Peyer's patch (tissue), 4 donors: ENCODE measurements around the gene COPA. TPM values are rescaled to one million over a fixed set of nuclear protein-coding genes. Genes with fewer than 3 reads are reported as not detected.

Experiments
- DNase-seq, 3 donors: peaks; one replicate each; pipeline ENCODE4 v3.0.0-alpha.2; 2017 to 2019
- H3K27ac ChIP-seq, 4 donors: fragments of 200-600 bp; sonication (generic); one replicate each; pipeline ENCODE4 v1.5.1; 2016 to 2019
- H3K27me3 ChIP-seq, 2 donors: fragments of 200-600 bp; sonication (generic); one replicate each; pipeline ENCODE4 v1.5.1; 2019
- H3K36me3 ChIP-seq, 3 donors: fragments of 200-600 bp; sonication (generic); one replicate each; pipeline ENCODE4 v1.5.1; 2016 to 2019
- H3K4me1 ChIP-seq, 4 donors: fragments of 200-600 bp; sonication (generic); one replicate each; pipeline ENCODE4 v1.5.1; 2016 to 2019
- H3K4me3 ChIP-seq, 4 donors: fragments of 200-600 bp; sonication (generic); 1 replicate in 3 of 4; 2 replicates in 1 of 4; pipeline ENCODE4 v1.5.1; 2016 to 2019; ENCODE audit warnings: mild to moderate bottlenecking in 1 of 4
- H3K9me3 ChIP-seq, 4 donors: fragments of 200-600 bp; sonication (generic); one replicate each; pipeline ENCODE4 v1.5.1; 2016 to 2019; ENCODE audit warnings: mild to moderate bottlenecking in 1 of 4
- CTCF ChIP-seq, 6 experiments: fragments of 450-650 bp in 4 of 6; fragments of 200-600 bp in 2 of 6; sonication (generic) in 1 of 6; IDR thresholded peaks; one replicate each; pipeline ENCODE4 v1.5.1; 2017 to 2019; ENCODE audit warnings: antibody characterized with exemption in 6 of 6, mild to moderate bottlenecking in 3 of 6, moderate library complexity in 1 of 6
- POLR2A ChIP-seq, 2 donors: fragments of 450-650 bp; IDR thresholded peaks; one replicate each; pipeline ENCODE4 v1.5.1; 2017; ENCODE audit warnings: antibody characterized with exemption in 2 of 2, mild to moderate bottlenecking in 2 of 2, moderate library complexity in 2 of 2
- total RNA-seq, 4 donors: library from RNA; depleted of rRNA; stranded (reverse); fragments of >200 nt; gene quantifications; one replicate each; pipeline ENCODE4 v1.1.0, GENCODE V29; 2016

Gene COPA
- total RNA-seq, 4 donors from 2014 or later: 109 to 173 (median 138) TPM

DNA sequence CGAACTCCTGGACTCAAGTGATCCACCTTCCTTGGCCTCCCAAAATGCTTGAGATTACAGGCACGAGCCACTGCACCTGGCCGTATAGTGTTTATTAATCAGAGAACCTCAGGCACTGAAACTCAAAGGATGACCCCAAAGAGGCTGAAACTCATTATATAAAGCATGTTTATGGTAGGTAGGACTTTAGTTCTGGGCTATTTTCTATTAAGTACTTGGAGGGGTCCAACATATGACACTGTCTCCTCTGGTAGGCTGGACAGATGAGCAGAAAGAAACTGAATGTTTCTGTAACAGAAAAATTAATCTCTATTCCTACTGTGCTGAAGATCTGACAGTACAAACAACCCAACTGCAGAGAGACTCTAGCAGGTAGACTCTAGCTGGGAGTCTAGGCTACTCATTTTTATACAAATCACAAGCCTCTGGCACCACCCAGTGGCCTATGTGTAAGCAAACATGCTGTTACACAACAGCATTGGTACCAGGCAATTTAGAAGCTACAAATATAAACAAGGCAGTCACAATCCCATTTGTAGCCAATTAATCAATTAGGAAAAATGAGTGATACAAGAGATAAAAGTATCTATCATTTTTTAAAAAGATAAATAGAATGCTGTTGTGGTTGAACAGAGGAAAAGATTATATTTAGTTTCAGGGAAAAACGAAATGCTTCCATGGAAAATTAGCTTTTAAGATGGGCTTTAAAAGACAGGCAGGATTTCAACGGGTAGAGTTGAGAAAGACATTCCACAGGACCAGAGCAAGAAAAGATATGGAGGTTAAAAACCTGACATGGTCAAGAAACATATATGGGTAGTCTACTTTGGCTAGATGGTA, 91.1 kb downstream of the COPA start:
- H3K4me1 ChIP-seq: peaks cover 0 to 14% (median 0%) of the 10 kb centered on the region in 4 donors
- H3K4me3 ChIP-seq: no peak overlapping the region
- TF ChIP-seq POLR2A (IDR thresholded peaks at IDR 0.05) (no peak), CTCF (IDR thresholded peaks at IDR 0.05) (peak in 5 of 6 experiments; percentile 47 to 90 (median 83))
- H3K9me3 ChIP-seq: no peaks in the 10 kb centered on the region
- DNase-seq: peak in 2 of 3 donors; percentile 41 to 80
- H3K27ac ChIP-seq: no peak overlapping the region
- H3K27me3 ChIP-seq: no peaks in the 10 kb centered on the region
- peaks cover 0 to 4% (median 0%) of the 10 kb centered on the region in 3 donors for H3K36me3 ChIP-seq

GRCh38 chr1:160251011-160251410, 92.0 kb downstream of the COPA start:
- Histone ChIP-seq H3K27me3 (no peaks in the 10 kb centered on the region), H3K9me3 (no peaks in the 10 kb centered on the region), H3K4me1 (peaks cover 0 to 5% (median 0%) of the 10 kb centered on the region in 4 donors), H3K27ac (no peak overlapping the region), H3K36me3 (peaks cover 0 to 4% (median 0%) of the 10 kb centered on the region in 3 donors), H3K4me3 (no peak overlapping the region)
- DNase-seq: no peak
- no peak for TF ChIP-seq POLR2A (IDR thresholded peaks at IDR 0.05)
- TF ChIP-seq CTCF (IDR thresholded peaks at IDR 0.05): no peak

GRCh38 chr1:160247053-160247452, 96.0 kb downstream of the COPA start:
- Histone ChIP-seq H3K4me3 (no peak overlapping the region), H3K36me3 (peaks cover 0 to 17% (median 0%) of the 10 kb centered on the region in 3 donors), H3K9me3 (no peaks in the 10 kb centered on the region), H3K27ac (no peak overlapping the region), H3K27me3 (no peaks in the 10 kb centered on the region), H3K4me1 (peaks cover 0 to 5% (median 0%) of the 10 kb centered on the region in 4 donors)
- no peak for DNase-seq
- TF ChIP-seq POLR2A (IDR thresholded peaks at IDR 0.05) (no peak), CTCF (IDR thresholded peaks at IDR 0.05) (no peak)

DNA sequence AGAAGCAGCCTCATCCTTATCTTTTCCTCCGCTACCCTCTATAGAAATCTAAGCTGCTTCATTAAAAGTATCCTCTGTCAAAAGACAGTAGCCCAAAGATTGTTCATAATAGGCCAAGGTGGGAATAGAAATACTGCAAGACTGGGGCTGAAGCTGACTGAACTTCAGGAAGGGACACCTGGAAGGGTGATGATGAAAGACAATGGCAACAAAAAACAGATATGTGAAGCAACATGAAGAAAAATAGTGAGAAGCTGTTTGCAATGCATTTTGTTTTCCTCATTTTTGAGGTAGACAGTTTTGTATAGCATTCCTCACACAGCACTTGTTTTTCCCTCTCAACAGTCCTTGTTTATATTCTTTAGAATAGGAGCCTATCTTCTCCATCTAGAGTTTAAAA, 97.6 kb downstream of the COPA start:
- no peaks in the 10 kb centered on the region for H3K4me1 ChIP-seq
- TF ChIP-seq CTCF (IDR thresholded peaks at IDR 0.05): no peak
- TF ChIP-seq POLR2A (IDR thresholded peaks at IDR 0.05): no peak
- DNase-seq: no peak
- H3K9me3 ChIP-seq: no peaks in the 10 kb centered on the region
- peaks cover 0 to 27% (median 0%) of the 10 kb centered on the region in 3 donors for H3K36me3 ChIP-seq
- no peak overlapping the region for H3K27ac ChIP-seq
- no peaks in the 10 kb centered on the region for H3K27me3 ChIP-seq
- H3K4me3 ChIP-seq: no peak overlapping the region

- no peaks in the 10 kb centered on the region for H3K27me3 ChIP-seq
- peaks cover 0 to 39% (median 0%) of the 10 kb centered on the region in 3 donors for H3K36me3 ChIP-seq
- DNase-seq: no peak
- TF ChIP-seq POLR2A (IDR thresholded peaks at IDR 0.05): no peak
- TF ChIP-seq CTCF (IDR thresholded peaks at IDR 0.05): no peak
- no peaks in the 10 kb centered on the region for H3K9me3 ChIP-seq
- H3K27ac ChIP-seq: no peak overlapping the region
- H3K4me1 ChIP-seq: no peaks in the 10 kb centered on the region
- no peak overlapping the region for H3K4me3 ChIP-seq
Measured at GRCh38 chr1:160244209-160244608, 98.8 kb downstream of the COPA start.
